Activated naive CD4-positive, alpha-beta T cell treated with anti-CD3 and anti-CD28 coated beads, Interleukin-2, amount 50 U/mL, for 24 hours (primary cell): ENCODE results near the gene ZNF506.
A peak's percentile ranks its signal among the peaks of the same experiment; 100 is the strongest.
"Not testable (repeated sequence)": the region's sequence is repeated elsewhere in the genome, so short reads cannot be mapped to it uniquely, and the experiment has no call there.

Experiments used
- H3K27ac Mint-ChIP-seq: one replicate; pipeline ENCODE4 v1.8.0; 2021; ENCODE audit warnings: mild to moderate bottlenecking, mixed read lengths
- H3K27me3 Mint-ChIP-seq: one replicate; pipeline ENCODE4 v1.8.0; 2021; ENCODE audit warnings: mixed read lengths
- H3K36me3 Mint-ChIP-seq: one replicate; pipeline ENCODE4 v1.8.0; 2021; ENCODE audit warnings: mixed read lengths
- H3K4me1 Mint-ChIP-seq: one replicate; pipeline ENCODE4 v1.8.0; 2021; ENCODE audit warnings: mixed read lengths
- H3K4me3 Mint-ChIP-seq: one replicate; pipeline ENCODE4 v1.8.0; 2021; ENCODE audit warnings: mild to moderate bottlenecking, mixed read lengths
- H3K9me3 Mint-ChIP-seq: one replicate; pipeline ENCODE4 v1.8.0; 2021; ENCODE audit warnings: mixed read lengths

The ZNF506 gene

DNA sequence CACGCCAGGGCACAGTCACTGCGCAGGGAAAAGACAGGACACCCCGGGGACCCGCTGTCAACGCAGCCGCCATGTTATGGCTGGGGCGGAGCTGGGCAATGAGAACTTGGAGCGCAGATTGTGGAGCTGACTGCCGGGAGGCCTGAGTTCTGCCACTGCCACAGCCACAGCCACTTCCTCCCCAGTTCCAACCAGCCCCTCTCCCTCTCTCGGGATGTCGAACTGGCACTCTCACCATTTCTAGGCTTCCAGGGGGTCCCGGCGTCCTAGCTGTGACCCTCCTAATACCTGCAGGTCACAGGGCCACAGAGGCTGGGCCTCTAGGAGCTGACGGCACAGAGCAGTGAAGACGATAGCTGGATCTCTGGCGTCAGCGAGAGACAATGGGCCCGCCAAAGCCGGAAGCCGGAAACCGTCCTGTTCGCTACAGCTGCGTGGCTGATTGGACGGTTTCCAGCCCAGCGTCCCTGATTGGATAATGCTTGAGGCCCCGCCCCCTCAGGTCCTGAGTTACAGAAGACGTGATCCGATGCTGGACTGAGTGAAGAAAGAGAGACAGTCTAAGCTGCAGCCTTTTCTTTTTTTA is at the start of gene ZNF506:
ZNF506 (minus strand) TSS at position 385 of the 586 bp plus-strand sequence; CDS start at position 238, 147 bp downstream.
- Mint-ChIP-seq H3K4me3 (peak within 1 kb of the TSS; percentile 99), H3K36me3 (peaks cover 23% of the 10 kb centered on the region), H3K4me1 (peaks cover 44% of the 10 kb centered on the region), H3K27me3 (no peaks in the 10 kb centered on the region), H3K27ac (peak within 1 kb of the TSS; percentile 98), H3K9me3 (peaks cover 13% of the 10 kb centered on the region)

DNA sequence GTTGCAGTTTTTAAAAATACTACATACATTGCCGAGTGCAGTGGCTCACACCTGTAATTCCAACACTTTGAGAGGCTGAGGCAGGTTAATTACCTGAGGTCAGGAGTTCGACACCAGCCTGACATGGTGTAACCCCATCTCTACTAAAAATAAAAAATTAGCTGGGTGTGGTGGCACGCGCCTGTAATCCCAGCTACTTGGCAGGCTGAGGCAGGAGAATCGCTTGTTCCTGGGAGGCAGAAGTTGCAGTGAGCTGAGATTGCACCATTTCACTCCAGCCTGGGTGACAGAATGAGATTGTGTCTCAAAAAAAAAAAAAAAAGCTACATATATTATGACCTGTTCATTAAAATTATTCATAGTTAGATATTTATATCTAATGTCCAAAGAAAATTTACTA is 48.5 kb upstream of the ZNF506 start:
- not testable (repeated sequence) for H3K4me3 Mint-ChIP-seq, H3K9me3 Mint-ChIP-seq, H3K27ac Mint-ChIP-seq, H3K27me3 Mint-ChIP-seq
- H3K4me1 Mint-ChIP-seq: peaks cover 62% of the 10 kb centered on the region
- peaks cover 11% of the 10 kb centered on the region for H3K36me3 Mint-ChIP-seq

DNA sequence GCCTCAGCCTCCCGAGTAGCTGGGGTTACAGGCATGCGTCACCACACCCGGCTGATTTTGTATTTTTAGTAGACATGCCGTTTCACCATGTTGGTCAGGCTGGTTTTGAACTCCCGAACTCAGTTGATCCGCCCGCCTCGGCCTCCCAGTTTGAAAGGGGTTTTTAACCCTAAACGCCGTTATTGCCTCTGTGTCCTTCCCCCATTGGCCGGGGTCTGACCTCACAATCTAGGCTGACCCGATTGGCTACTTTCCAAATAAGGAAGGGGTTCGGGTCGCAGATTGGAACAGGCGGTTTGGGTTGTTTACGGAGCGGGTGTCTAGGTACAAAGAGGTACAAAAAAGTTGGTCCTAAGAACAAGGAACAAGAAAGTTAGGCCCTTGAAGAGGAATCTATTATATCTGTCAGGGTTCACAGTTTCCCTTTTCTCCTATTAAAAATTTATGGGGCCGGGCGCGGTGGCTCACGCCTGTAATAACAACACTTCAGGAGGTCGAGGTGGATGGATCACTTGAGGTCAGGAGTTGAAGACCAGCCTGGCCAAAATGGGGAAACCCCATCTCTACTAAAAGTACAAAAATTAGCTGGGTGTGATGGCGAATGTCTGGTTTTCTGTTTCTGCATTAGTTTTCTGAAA is 45.2 kb upstream of the ZNF506 start:
- peaks cover 2% of the 10 kb centered on the region for H3K36me3 Mint-ChIP-seq
- peak overlapping the region; percentile 98 for H3K27ac Mint-ChIP-seq
- H3K4me1 Mint-ChIP-seq: peaks cover 46% of the 10 kb centered on the region
- no peaks in the 10 kb centered on the region for H3K27me3 Mint-ChIP-seq
- peak overlapping the region; percentile 100 for H3K4me3 Mint-ChIP-seq
- no peaks in the 10 kb centered on the region for H3K9me3 Mint-ChIP-seq

DNA sequence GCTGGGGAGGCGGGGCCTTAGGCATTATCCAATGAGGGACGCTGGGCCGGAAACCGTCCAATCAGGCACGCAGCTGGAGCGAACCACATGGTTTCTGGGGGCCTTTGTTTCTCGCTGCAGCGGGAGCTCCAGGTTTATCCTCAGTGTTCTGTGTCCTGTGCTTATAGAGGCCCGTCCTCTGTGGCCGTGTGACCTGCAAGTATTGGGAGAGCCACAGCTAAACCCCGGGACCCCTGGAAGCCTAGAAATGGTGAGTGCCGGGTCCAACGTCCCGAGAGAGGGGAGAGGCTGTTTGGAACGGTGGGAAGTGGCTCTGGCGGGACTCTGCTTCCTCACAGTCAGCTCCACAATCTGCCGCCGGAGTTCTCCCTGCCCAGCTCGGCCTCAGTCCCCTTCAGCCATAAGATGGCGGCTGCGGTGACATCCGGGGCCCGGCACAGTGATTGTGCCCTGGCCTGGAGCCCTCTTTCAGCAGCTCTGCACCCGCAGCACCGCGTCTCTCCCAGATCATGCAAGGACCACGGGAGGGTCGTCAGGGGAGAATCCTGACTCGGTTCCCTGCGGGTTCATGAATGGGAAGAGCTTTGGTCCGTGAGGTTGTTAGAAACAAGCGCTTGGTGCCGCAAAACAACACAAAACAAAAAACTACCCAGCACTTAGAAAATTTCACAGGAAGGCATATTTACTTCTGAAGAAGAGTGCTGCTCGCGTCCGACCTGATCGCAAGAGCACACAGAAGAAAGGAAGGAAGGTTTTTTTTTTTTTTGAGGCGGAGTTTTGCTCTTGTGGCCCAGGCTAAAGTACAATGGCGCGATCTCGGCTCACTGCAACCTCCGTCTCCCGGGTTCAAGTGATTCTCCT is 44.4 kb upstream of the ZNF506 start, which contains the start of gene ZNF253:
ZNF253 (plus strand) TSS at position 133 of the 861 bp plus-strand sequence; CDS start at position 248, 115 bp downstream.
- peaks cover 42% of the 10 kb centered on the region for H3K4me1 Mint-ChIP-seq
- peak within 1 kb of the TSS; percentile 100 for H3K4me3 Mint-ChIP-seq
- no peaks in the 10 kb centered on the region for H3K9me3 Mint-ChIP-seq
- H3K27me3 Mint-ChIP-seq: no peaks in the 10 kb centered on the region
- H3K36me3 Mint-ChIP-seq: peaks cover 2% of the 10 kb centered on the region
- peak within 1 kb of the TSS; percentile 98 for H3K27ac Mint-ChIP-seq

DNA sequence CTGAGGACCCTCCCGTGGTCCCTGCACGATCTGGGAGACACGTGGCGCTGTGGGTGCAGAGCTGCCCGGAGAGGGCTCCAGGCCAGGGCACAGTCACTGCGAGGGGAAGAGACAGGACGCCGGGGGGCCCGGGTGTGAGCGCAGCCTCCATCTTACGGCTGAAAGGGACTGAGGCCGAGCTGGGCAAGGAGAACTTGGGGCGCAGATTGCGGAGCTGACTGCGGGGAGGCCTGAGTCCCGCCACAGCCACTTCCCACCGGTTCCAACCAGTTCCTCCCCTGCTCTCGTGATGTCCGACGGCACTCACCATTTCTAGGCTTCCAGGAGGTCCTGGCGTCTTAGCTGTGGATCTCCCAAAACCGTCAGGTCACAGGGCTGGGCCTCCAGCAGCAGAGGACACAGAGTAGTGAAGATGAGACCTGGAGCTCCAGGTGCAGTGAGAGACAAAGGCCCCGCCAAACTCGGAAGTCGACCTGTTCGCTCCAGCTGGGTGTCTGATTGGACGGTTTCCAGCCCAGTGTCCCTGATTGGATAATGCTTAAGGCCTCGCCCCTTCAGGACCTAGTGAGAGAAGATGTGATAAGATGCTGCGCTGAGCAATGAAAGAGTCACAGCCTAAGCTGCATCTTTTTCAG is 39.3 kb upstream of the ZNF506 start:
- H3K27me3 Mint-ChIP-seq: no peaks in the 10 kb centered on the region
- no peaks in the 10 kb centered on the region for H3K9me3 Mint-ChIP-seq
- H3K4me3 Mint-ChIP-seq: peak overlapping the region; percentile 61
- peak overlapping the region; percentile 55 for H3K27ac Mint-ChIP-seq
- peaks cover 2% of the 10 kb centered on the region for H3K36me3 Mint-ChIP-seq
- H3K4me1 Mint-ChIP-seq: peaks cover 11% of the 10 kb centered on the region

DNA sequence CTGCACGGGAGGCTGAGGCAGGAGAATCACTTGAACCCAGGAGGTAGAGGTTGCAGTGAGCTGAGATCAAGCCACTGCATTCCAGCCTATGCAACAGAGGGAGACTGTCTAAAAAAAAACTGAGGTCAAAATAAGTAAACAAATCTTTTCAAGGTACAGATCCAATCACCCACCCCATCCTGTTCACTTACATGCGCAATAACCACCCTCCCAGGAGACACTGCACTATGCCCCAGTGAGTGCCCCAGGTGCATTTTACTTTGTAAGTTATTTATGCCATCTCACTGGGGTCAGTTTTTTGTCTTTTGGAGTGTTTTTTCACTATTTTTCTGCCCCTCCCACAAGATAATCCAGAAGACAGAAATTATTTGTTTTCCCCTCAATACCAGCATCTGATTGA is 37.2 kb upstream of the ZNF506 start:
- Mint-ChIP-seq H3K4me3 (no peak overlapping the region), H3K36me3 (peaks cover 3% of the 10 kb centered on the region), H3K27ac (no peak overlapping the region), H3K27me3 (no peaks in the 10 kb centered on the region), H3K9me3 (no peaks in the 10 kb centered on the region), H3K4me1 (peaks cover 11% of the 10 kb centered on the region)

DNA sequence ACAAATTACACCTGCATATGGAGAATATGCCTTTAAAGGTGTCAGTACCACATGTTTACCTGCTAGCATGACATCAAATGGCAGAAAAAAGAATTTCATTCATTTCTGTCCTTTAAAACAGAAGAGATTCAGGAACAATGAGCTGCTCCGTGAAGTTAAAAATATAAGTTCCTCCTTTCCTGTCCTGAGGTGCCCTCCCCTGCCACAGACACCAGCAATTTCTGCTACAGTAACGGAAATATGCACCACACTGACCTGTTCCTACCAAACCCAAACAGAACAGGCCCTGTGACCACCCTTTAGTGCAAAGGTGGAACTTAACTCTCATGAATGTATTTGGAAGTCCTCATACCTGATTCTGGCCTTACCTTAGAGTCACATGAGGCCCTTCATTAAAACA is 30.2 kb upstream of the ZNF506 start:
- H3K27ac Mint-ChIP-seq, H3K4me1 Mint-ChIP-seq, H3K9me3 Mint-ChIP-seq, H3K27me3 Mint-ChIP-seq, H3K4me3 Mint-ChIP-seq, H3K36me3 Mint-ChIP-seq: not testable (repeated sequence)

DNA sequence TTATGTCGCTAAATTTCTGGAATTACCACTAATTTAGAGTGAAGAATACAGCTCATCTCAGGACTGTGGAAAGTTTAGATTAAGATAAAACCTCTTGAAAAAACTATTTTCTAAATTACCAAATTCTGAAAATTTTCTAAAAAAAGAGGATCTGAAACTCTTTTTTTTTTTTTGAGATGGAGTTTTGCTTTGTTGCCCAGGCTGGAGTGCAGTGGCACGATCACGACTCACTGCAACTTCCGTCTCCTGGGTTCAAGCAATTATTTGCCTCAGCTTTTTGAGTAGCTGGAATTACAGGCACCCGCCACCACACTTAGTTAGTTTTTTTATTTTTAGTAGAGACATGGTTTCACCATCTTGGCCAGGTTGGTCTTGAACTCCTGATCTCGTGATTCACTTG is 27.5 kb upstream of the ZNF506 start:
- H3K4me1 Mint-ChIP-seq: no peaks in the 10 kb centered on the region
- H3K27me3 Mint-ChIP-seq: no peaks in the 10 kb centered on the region
- H3K9me3 Mint-ChIP-seq: no peaks in the 10 kb centered on the region
- no peaks in the 10 kb centered on the region for H3K36me3 Mint-ChIP-seq
- H3K4me3 Mint-ChIP-seq: no peak overlapping the region
- no peak overlapping the region for H3K27ac Mint-ChIP-seq

DNA sequence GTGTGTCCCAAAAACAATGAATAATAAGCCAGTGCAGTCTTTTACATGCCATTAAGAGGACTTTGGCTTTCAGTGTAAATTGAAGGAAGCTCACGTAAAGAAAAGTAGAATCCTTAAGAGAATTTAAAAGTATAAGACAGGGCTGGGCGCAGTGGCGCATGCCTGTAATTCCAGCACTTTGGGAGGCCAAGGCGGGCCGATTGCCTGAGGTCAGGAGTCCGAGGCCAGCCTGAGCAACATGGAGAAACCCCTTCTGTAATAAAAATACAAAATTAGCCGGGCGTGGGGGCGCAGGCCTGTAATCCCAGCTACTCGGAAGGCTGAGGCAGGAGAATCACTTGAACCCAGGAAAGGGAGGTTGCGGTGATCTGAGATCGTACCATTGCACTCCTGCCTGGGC is 26.2 kb upstream of the ZNF506 start:
- Mint-ChIP-seq H3K4me3 (no peak overlapping the region), H3K27ac (no peak overlapping the region), H3K27me3 (no peaks in the 10 kb centered on the region), H3K4me1 (no peaks in the 10 kb centered on the region), H3K36me3 (peaks cover 1% of the 10 kb centered on the region), H3K9me3 (no peaks in the 10 kb centered on the region)

DNA sequence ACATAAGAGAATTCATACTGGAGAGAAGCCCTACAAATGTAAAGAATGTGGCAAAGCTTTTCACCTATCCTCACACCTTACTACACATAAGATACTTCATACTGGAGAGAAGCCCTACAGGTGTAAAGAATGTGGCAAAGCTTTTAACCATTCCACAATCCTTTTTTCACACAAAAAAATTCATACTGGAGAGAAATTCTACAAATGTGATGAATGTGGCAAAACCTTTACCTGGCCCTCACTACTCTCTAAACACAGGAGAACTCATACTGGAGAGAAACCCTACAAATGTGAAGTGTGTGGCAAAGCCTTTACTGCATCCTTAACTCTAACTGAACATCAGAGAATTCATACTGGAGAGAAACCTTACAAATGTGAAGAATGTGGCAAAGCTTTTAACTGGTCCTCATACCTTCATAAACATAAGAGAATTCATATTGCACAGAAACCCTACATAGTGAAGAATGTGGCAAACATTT is 14.0 kb upstream of the ZNF506 start:
- H3K36me3 Mint-ChIP-seq: peaks cover 18% of the 10 kb centered on the region
- H3K9me3 Mint-ChIP-seq: peaks cover 24% of the 10 kb centered on the region
- no peak overlapping the region for H3K4me3 Mint-ChIP-seq
- H3K27ac Mint-ChIP-seq: peak overlapping the region; percentile 30
- H3K4me1 Mint-ChIP-seq: no peaks in the 10 kb centered on the region
- peaks cover 2% of the 10 kb centered on the region for H3K27me3 Mint-ChIP-seq

DNA sequence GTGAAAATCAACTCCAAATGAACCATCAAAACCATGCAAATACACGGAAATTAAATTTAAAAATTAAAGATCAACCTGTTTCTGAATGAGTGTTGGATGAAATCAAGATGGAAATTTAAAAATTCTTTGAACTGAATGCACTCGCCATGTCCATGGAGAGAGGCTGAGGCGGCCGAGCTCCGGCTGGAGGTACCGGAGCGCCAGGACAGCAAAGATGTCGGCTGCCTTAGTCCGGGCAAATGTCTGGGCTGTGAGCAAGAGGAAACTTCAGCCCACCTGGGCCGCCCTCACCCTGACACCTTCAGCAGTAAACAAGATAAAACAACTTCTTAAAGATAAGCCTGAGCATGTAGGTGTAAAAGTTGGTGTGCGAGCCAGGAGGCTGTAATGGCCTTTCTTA is 5.3 kb upstream of the ZNF506 start:
- peaks cover 32% of the 10 kb centered on the region for H3K9me3 Mint-ChIP-seq
- peaks cover 2% of the 10 kb centered on the region for H3K27me3 Mint-ChIP-seq

DNA sequence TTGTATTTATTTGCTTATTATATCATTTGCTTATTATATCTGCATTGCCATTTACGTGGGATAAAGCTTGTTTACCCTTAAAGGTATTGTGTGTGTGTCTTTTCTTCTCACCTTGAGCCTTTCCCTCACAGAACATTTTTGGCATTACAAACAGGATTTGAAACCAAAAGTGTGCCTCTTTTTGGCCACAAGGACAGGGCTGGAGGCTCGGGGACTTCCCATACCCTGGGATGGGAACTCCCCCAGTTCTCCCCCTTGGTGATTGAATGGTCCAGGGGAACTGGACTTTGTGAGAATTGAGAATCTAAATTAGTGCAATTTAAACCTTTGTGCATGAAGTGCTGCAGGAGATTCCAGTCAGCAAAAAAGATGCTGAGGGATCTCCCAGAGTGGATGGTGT is 2.4 kb upstream of the ZNF506 start:
- H3K4me3 Mint-ChIP-seq: no peak overlapping the region
- no peaks in the 10 kb centered on the region for H3K27me3 Mint-ChIP-seq
- no peak overlapping the region for H3K27ac Mint-ChIP-seq
- peaks cover 23% of the 10 kb centered on the region for H3K36me3 Mint-ChIP-seq
- H3K4me1 Mint-ChIP-seq: peaks cover 26% of the 10 kb centered on the region
- H3K9me3 Mint-ChIP-seq: peaks cover 28% of the 10 kb centered on the region

More for the DNA sequence above, 5.3 kb upstream of the ZNF506 start:
- Mint-ChIP-seq H3K27ac (no peak overlapping the region), H3K36me3 (peaks cover 25% of the 10 kb centered on the region), H3K4me1 (no peaks in the 10 kb centered on the region), H3K4me3 (no peak overlapping the region)

DNA sequence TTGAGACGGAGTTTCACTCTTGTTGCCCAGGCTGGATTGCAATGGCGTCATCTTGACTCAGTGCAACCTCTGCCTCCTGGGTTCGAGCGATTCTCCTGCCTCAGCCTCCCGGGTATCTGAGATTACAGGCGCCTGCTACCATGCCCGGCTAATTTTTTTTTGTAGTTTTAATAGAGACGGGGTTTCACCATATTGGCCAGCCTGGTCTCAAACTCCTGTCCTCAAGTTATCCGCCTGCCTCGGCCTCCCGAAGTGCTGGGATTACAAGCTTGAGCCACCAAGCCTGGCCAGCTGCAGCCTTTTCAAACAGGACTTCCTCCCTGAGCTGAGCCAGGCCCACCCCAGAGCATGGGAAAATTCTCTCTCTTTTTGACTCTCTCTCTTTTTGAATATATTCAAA is 426 bp upstream of the ZNF506 start:
- H3K27ac Mint-ChIP-seq: peak overlapping the region; percentile 92
- H3K4me3 Mint-ChIP-seq: peak overlapping the region; percentile 99
- H3K9me3 Mint-ChIP-seq: peaks cover 17% of the 10 kb centered on the region
- H3K4me1 Mint-ChIP-seq: peaks cover 42% of the 10 kb centered on the region
- not testable (repeated sequence) for H3K27me3 Mint-ChIP-seq
- H3K36me3 Mint-ChIP-seq: peaks cover 24% of the 10 kb centered on the region

DNA sequence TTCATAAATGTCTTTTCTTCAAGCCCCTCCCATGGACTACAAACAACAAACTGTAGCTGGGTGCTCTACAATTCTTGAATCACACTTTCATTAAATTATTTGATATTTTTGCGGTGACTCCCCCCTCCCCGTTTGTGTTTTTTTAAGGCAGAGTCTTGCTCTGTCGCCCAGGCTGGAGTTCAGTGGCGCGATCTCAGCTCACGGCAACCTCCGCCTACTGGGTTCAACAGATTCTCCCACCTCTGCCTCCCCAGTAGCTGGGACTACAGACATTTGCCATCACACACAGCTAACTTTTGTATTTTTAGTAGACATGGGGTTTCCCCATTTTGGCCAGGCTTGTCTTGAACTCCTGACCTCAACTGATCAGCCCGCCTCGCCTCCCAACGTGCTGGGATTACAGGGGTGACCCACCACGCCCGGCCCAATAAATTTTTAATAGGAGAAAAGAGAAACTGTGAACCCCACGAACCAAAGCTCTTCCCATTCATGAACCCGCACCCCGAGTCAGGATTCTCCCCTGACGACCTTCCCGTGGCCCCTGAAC is 703 bp downstream of the ZNF506 start:
- H3K9me3 Mint-ChIP-seq: peaks cover 10% of the 10 kb centered on the region
- H3K4me1 Mint-ChIP-seq: peaks cover 45% of the 10 kb centered on the region
- H3K27ac Mint-ChIP-seq: peak overlapping the region; percentile 98
- H3K36me3 Mint-ChIP-seq: peaks cover 20% of the 10 kb centered on the region
- peak overlapping the region; percentile 99 for H3K4me3 Mint-ChIP-seq
- no peaks in the 10 kb centered on the region for H3K27me3 Mint-ChIP-seq

DNA sequence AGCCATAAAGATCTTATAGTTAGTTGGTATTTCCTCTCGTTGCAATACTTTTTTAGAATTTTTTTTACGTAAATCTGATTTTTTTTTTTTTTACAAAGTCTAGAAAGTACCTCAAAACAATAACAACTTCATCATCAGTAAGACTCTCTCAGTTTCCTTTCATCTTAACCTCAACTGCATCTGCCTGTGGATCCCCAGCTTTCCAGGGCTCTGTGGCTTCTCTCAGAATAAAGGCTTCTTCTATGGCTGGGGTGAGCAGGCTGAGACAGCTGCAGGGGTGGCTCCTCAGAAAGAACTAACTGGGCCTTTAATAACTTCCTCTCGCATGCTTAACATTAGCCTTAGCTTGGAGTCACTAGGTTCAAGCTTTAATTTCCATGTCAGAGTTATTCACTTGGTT is 4.2 kb downstream of the ZNF506 start:
- peaks cover 40% of the 10 kb centered on the region for H3K36me3 Mint-ChIP-seq
- peak overlapping the region; percentile 73 for H3K4me3 Mint-ChIP-seq
- peak overlapping the region; percentile 79 for H3K27ac Mint-ChIP-seq
- H3K4me1 Mint-ChIP-seq: peaks cover 63% of the 10 kb centered on the region
- H3K27me3 Mint-ChIP-seq: no peaks in the 10 kb centered on the region
- peaks cover 5% of the 10 kb centered on the region for H3K9me3 Mint-ChIP-seq
